ENCODE data around the gene MCM5. TPM values are rescaled to one million over a fixed set of nuclear protein-coding genes. Genes with fewer than 3 reads are reported as not detected.

Gene MCM5
- total RNA-seq, 6 experiments from 2014 or later: 6.7 to 35.9 (median 13.4) TPM

DNA sequence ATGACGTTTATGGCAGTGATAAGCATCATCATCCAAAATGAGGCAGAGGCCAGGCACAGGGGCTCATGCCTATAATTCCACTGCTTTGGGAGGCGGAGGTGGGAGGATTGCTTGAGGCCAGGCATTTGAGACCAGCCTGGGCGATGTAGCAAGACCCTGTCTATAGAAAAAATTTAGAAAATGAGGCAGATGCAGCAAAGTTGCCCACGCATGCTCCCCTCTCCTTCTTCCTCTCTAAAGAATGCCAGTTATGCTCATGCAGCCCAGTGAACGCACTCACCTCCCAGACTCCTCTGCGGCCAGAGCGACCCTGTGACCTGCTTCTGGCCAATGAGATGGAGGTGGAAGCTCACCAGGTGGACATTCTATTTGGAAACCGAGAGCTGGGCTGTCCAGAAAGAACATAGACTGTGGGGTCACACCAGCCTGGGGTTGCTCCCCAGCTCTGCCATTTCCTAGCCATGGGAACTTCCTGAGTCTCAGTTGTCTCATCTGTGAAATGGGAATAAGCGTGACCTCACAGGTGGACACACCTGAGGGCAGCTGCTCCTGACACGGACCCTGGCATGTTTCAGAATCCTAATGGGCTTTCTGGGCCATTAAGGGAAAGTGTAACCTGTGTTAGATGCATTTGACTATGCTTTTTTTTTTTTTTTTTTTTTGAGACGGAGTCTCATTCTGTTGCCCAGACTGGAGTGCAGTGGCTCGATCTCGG, 44.9 kb downstream of the MCM5 start:
- Histone ChIP-seq H3K27me3 (no peaks in the 10 kb centered on the region), H3K4me3 (no peak overlapping the region), H3K9me3 (no peaks in the 10 kb centered on the region), H3K4me1 (no peaks in the 10 kb centered on the region), H3K36me3 (no peaks in the 10 kb centered on the region), H3K27ac (no peak overlapping the region)
- intact Hi-C loops (cut with DNase I): no loop called here
- DNase-seq (no peak), ATAC-seq (no peak)
- 90% methylated on average over 6 of the region's 13 CpGs for WGBS (ENCODE audit: insufficient coverage, low coverage, low lambda C conversion rate, missing lambda C conversion rate)
- TF ChIP-seq, protein P1, sequence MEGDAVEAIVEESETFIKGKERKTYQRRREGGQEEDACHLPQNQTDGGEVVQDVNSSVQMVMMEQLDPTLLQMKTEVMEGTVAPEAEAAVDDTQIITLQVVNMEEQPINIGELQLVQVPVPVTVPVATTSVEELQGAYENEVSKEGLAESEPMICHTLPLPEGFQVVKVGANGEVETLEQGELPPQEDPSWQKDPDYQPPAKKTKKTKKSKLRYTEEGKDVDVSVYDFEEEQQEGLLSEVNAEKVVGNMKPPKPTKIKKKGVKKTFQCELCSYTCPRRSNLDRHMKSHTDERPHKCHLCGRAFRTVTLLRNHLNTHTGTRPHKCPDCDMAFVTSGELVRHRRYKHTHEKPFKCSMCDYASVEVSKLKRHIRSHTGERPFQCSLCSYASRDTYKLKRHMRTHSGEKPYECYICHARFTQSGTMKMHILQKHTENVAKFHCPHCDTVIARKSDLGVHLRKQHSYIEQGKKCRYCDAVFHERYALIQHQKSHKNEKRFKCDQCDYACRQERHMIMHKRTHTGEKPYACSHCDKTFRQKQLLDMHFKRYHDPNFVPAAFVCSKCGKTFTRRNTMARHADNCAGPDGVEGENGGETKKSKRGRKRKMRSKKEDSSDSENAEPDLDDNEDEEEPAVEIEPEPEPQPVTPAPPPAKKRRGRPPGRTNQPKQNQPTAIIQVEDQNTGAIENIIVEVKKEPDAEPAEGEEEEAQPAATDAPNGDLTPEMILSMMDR (IDR thresholded peaks at IDR 0.05): no peak
- TF ChIP-seq POLR2A (IDR thresholded peaks at IDR 0.05): no peak

DNA sequence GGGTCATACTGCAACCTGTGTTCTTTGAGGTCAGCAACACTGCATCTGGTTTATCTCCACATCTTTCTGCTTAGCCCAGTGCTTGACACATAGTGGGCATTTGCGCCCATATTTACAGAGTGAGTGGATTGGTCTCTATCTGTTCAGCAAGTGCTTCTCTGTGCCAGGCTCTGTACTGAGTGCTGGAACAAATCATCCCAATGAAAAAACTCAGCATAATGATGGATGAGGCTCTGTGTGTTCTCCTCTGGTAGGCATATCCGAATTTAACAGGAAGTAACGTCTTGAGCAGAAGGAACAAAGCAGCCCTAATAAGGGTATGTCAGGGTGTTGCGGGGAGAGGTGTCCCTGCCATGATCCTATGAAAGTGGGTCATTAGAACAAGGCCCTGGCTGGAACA, 46.0 kb downstream of the MCM5 start:
- Histone ChIP-seq H3K9me3 (no peaks in the 10 kb centered on the region), H3K27me3 (no peaks in the 10 kb centered on the region), H3K27ac (no peak overlapping the region), H3K36me3 (no peaks in the 10 kb centered on the region), H3K4me3 (no peak overlapping the region), H3K4me1 (no peaks in the 10 kb centered on the region)
- intact Hi-C loops (cut with DNase I): no loop called here
- DNase-seq (no peak), ATAC-seq (no peak)
- WGBS (ENCODE audit: insufficient coverage, low coverage, low lambda C conversion rate, missing lambda C conversion rate): 77% methylated on average over 4 of the region's 4 CpGs
- TF ChIP-seq POLR2A (IDR thresholded peaks at IDR 0.05): no peak
- TF ChIP-seq, protein P1 (IDR thresholded peaks at IDR 0.05): no peak

DNA sequence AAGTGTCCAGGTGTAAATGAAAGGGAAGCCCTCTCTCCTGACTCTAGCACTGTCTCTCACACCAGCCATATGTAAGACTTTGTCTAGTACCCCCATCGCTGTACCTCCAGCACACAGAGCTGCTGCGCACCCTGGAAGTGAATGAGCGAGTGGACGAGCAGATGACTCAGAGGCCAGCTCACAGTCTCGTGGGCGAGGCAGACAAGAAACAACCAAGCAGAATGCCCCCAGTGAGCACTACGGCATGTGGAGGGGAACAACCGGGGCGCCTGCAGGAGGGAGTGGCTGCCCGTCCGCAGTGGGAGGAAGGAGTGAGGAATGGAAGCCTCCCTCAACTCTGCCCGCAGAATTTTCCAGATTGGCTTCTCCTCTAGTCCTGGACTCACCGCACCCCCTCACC, 46.4 kb downstream of the MCM5 start:
- TF ChIP-seq, protein P1 (IDR thresholded peaks at IDR 0.05): no peak
- TF ChIP-seq POLR2A (IDR thresholded peaks at IDR 0.05): no peak
- H3K4me1 ChIP-seq: no peaks in the 10 kb centered on the region
- WGBS (ENCODE audit: insufficient coverage, low coverage, low lambda C conversion rate, missing lambda C conversion rate): 60% methylated on average over 2 of the region's 13 CpGs
- H3K27ac ChIP-seq: no peak overlapping the region
- H3K36me3 ChIP-seq: no peaks in the 10 kb centered on the region
- H3K27me3 ChIP-seq: no peaks in the 10 kb centered on the region
- DNase-seq: no peak
- no peak for ATAC-seq
- H3K4me3 ChIP-seq: no peak overlapping the region
- H3K9me3 ChIP-seq: no peaks in the 10 kb centered on the region
- intact Hi-C loops (cut with DNase I): no loop called here

DNA sequence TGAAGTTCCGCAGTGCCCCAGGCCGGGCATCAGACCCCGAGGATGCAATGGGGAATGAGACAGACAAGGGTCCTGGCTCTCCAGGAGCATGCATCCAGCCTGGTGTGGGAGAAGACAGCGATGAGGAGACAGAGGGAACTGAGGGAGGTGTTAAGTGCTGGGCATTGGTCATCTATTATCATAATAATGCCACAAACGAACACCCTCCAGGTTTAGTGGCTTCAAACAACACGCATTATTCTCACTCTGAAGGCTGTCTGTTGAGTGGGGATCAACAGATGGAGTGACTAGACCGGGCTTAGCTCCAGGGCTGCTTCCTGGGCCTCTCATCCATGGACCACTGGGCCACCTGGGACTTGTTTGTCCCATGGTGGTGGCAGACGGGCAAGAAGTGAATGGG, 48.6 kb downstream of the MCM5 start:
- no peak overlapping the region for H3K27ac ChIP-seq
- intact Hi-C loops (cut with DNase I): no loop called here
- 95% methylated on average over 4 of the region's 8 CpGs for WGBS (ENCODE audit: insufficient coverage, low coverage, low lambda C conversion rate, missing lambda C conversion rate)
- no peak for TF ChIP-seq POLR2A (IDR thresholded peaks at IDR 0.05)
- TF ChIP-seq, protein P1 (IDR thresholded peaks at IDR 0.05): no peak
- H3K4me1 ChIP-seq: no peaks in the 10 kb centered on the region
- H3K36me3 ChIP-seq: no peaks in the 10 kb centered on the region
- no peak for DNase-seq
- no peaks in the 10 kb centered on the region for H3K9me3 ChIP-seq
- no peaks in the 10 kb centered on the region for H3K27me3 ChIP-seq
- H3K4me3 ChIP-seq: no peak overlapping the region
- ATAC-seq: no peak
